ENCODE data around the gene OPRM1.

DNA sequence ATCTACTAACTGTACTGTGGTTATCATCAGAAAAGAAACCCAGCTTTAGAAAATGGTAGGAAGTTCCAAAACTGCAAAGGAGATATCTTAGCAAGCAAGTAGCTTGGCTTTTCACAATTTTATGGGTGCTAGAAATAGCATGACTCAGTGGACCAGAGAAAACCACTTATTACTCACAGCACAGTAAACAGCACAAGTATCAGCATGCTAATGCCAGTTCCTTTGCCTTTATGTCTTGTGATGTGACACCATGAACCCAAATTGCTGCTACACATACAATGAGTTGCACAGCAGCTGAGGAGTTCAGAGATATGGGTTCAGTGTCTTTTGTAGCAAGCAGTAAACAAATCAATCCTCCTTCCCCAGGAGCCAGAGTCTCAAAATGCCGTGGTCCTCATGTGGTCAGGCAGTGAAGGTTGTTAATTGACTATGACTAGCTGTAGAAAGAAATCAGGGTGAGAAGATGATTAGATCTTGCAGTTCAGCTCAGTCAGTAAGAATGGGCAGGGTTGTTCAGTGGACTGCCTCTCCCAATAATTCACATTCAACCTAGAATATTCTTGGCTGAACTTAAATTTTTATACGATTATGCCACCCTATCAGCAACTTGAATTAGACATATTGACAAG is 73.3 kb downstream of the OPRM1 start:
- TF ChIP-seq, protein P1, sequence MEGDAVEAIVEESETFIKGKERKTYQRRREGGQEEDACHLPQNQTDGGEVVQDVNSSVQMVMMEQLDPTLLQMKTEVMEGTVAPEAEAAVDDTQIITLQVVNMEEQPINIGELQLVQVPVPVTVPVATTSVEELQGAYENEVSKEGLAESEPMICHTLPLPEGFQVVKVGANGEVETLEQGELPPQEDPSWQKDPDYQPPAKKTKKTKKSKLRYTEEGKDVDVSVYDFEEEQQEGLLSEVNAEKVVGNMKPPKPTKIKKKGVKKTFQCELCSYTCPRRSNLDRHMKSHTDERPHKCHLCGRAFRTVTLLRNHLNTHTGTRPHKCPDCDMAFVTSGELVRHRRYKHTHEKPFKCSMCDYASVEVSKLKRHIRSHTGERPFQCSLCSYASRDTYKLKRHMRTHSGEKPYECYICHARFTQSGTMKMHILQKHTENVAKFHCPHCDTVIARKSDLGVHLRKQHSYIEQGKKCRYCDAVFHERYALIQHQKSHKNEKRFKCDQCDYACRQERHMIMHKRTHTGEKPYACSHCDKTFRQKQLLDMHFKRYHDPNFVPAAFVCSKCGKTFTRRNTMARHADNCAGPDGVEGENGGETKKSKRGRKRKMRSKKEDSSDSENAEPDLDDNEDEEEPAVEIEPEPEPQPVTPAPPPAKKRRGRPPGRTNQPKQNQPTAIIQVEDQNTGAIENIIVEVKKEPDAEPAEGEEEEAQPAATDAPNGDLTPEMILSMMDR (IDR thresholded peaks at IDR 0.05), result no peak
- TF ChIP-seq EP300 (IDR thresholded peaks at IDR 0.05) (no peak), POLR2AphosphoS5 (IDR thresholded peaks at IDR 0.05) (no peak), POLR2A (IDR thresholded peaks at IDR 0.05) (no peak)
